H9 (cell line): ENCODE measurements around the gene KLHL21. TPM values are rescaled to one million over a fixed set of nuclear protein-coding genes. Genes with fewer than 3 reads are reported as not detected.

Experiments
- DNase-seq: peaks from one replicate; pipeline ENCODE4 v3.0.0-alpha.2; 2017
- H2AFZ ChIP-seq: one replicate; pipeline ENCODE4 v1.6.1; 2013; ENCODE audit warnings: mild to moderate bottlenecking, low read length, control low read depth, moderate library complexity
- H2AK5ac ChIP-seq: 2 replicates; pipeline ENCODE4 v1.6.1; 2013; ENCODE audit warnings: low read length, control low read depth, mixed read lengths; ENCODE audit not compliant: insufficient read length
- H2BK120ac ChIP-seq: one replicate; pipeline ENCODE4 v1.6.1; 2013; ENCODE audit warnings: low read depth, mild to moderate bottlenecking, low read length, control low read depth, inconsistent platforms; ENCODE audit not compliant: poor library complexity, severe bottlenecking
- H2BK12ac ChIP-seq: 2 replicates; pipeline ENCODE4 v1.6.1; 2013; ENCODE audit warnings: low read length, control low read depth, mixed read lengths, low read depth; ENCODE audit not compliant: insufficient read length
- H2BK15ac ChIP-seq: 2 replicates; pipeline ENCODE4 v1.6.1; 2013; ENCODE audit warnings: low read depth, low read length, control low read depth
- H2BK20ac ChIP-seq: one replicate; pipeline ENCODE4 v1.6.1; 2013; ENCODE audit warnings: low read depth, mild to moderate bottlenecking, low read length, control low read depth, inconsistent platforms; ENCODE audit not compliant: poor library complexity, severe bottlenecking
- H2BK5ac ChIP-seq: 2 replicates; pipeline ENCODE4 v1.6.1; 2013; ENCODE audit warnings: low read length, control low read depth, mixed read lengths; ENCODE audit not compliant: insufficient read length
- H3K14ac ChIP-seq: 2 replicates; pipeline ENCODE4 v1.6.1; 2013; ENCODE audit warnings: low read length, control low read depth; ENCODE audit not compliant: insufficient read depth
- H3K18ac ChIP-seq: 2 replicates; pipeline ENCODE4 v1.6.1; 2013; ENCODE audit warnings: low read depth, mild to moderate bottlenecking, mixed read lengths, low read length, control low read depth; ENCODE audit not compliant: insufficient read length
- H3K23ac ChIP-seq: 2 replicates; pipeline ENCODE4 v1.6.1; 2013; ENCODE audit warnings: low read length, control low read depth, mixed read lengths, low read depth; ENCODE audit not compliant: insufficient read length
- H3K23me2 ChIP-seq: 2 replicates; pipeline ENCODE4 v1.6.1; 2013; ENCODE audit warnings: low read depth, mild to moderate bottlenecking, mixed read lengths, low read length, control low read depth; ENCODE audit not compliant: insufficient read length, poor library complexity, severe bottlenecking
- H3K27ac ChIP-seq: 2 replicates; pipeline ENCODE4 v1.5.1; 2013; ENCODE audit warnings: low read length, control low read depth, mixed read lengths, low read depth; ENCODE audit not compliant: insufficient read length
- H3K27me3 ChIP-seq: 2 replicates; pipeline ENCODE4 v1.6.1; 2013; ENCODE audit warnings: low read length, control low read depth, inconsistent platforms; ENCODE audit not compliant: insufficient read depth
- H3K4ac ChIP-seq: 2 replicates; pipeline ENCODE4 v1.6.1; 2013; ENCODE audit warnings: low read depth, mild to moderate bottlenecking, control low read depth, inconsistent platforms, low read length, moderate library complexity
- H3K4me1 ChIP-seq: 2 replicates; pipeline ENCODE4 v1.6.1; 2013; ENCODE audit warnings: low read length, control low read depth, inconsistent platforms; ENCODE audit not compliant: insufficient read depth
- H3K4me2 ChIP-seq: 2 replicates; pipeline ENCODE4 v1.6.1; 2013; ENCODE audit warnings: low read length, control low read depth, mixed read lengths; ENCODE audit not compliant: insufficient read length, insufficient read depth
- H3K56ac ChIP-seq: 2 replicates; pipeline ENCODE4 v1.6.1; 2013; ENCODE audit warnings: low read depth, mild to moderate bottlenecking, mixed read lengths, low read length, control low read depth; ENCODE audit not compliant: insufficient read length
- H3K79me1 ChIP-seq: 2 replicates; pipeline ENCODE4 v1.6.1; 2013; ENCODE audit warnings: low read depth, mild to moderate bottlenecking, moderate library complexity, low read length, control low read depth, inconsistent platforms; ENCODE audit not compliant: insufficient read depth, poor library complexity, severe bottlenecking
- H3K79me2 ChIP-seq: 2 replicates; pipeline ENCODE4 v1.6.1; 2013; ENCODE audit warnings: low read length, control low read depth, inconsistent platforms; ENCODE audit not compliant: insufficient read depth
- H3K9ac ChIP-seq: 2 replicates; pipeline ENCODE4 v1.6.1; 2013; ENCODE audit warnings: low read length, control low read depth, mixed read lengths; ENCODE audit not compliant: insufficient read length; ENCODE audit errors: extremely low read depth
- H3K9me3 ChIP-seq: one replicate; pipeline ENCODE4 v1.6.1; 2013; ENCODE audit warnings: low read depth, low read length, inconsistent platforms; ENCODE audit not compliant: control insufficient read depth
- H3T11ph ChIP-seq: one replicate; pipeline ENCODE4 v1.6.1; 2013; ENCODE audit warnings: mild to moderate bottlenecking, low read length, control low read depth, inconsistent platforms
- H4K20me1 ChIP-seq: one replicate; pipeline ENCODE4 v1.6.1; 2013; ENCODE audit not compliant: control insufficient read depth, insufficient read length, insufficient read depth
- H4K5ac ChIP-seq: 2 replicates; pipeline ENCODE4 v1.6.1; 2013; ENCODE audit warnings: low read depth, mild to moderate bottlenecking, mixed read lengths, low read length, control low read depth; ENCODE audit not compliant: insufficient read length
- H4K8ac ChIP-seq: replicated peaks from 2 replicates; pipeline ENCODE4 v1.6.1; 2013; ENCODE audit warnings: low read length, control low read depth, mixed read lengths, low read depth; ENCODE audit not compliant: insufficient read length
- H4K91ac ChIP-seq: 2 replicates; pipeline ENCODE4 v1.6.1; 2013; ENCODE audit warnings: low read depth, mild to moderate bottlenecking, moderate library complexity, mixed read lengths, low read length, control low read depth; ENCODE audit not compliant: insufficient read length
- H3K27ac Mint-ChIP-seq, 3 experiments: 2 replicates in 2 of 3; 3 replicates in 1 of 3; pipeline ENCODE4 v1.8.0; 2020 to 2021; ENCODE audit warnings: mixed read lengths in 3 of 3, mild to moderate bottlenecking in 1 of 3, moderate library complexity in 1 of 3
- H3K27me3 Mint-ChIP-seq: 2 replicates; pipeline ENCODE4 v1.8.0; 2021; ENCODE audit warnings: low read depth, mild to moderate bottlenecking, moderate library complexity, mixed read lengths
- H3K36me3 Mint-ChIP-seq, 3 experiments: 2 replicates in 2 of 3; 3 replicates in 1 of 3; pipeline ENCODE4 v1.8.0; 2020 to 2021; ENCODE audit warnings: low read depth in 3 of 3, mixed read lengths in 3 of 3; ENCODE audit not compliant: insufficient read depth in 1 of 3
- H3K4me1 Mint-ChIP-seq, 2 experiments: 2 replicates each; pipeline ENCODE4 v1.8.0; 2020; ENCODE audit warnings: mixed read lengths in 2 of 2
- H3K4me3 Mint-ChIP-seq, 2 experiments: 2 replicates in 1 of 2; 3 replicates in 1 of 2; pipeline ENCODE4 v1.8.0; 2020 to 2021; ENCODE audit warnings: mild to moderate bottlenecking in 2 of 2, mixed read lengths in 2 of 2, moderate library complexity in 1 of 2
- H3K9me3 Mint-ChIP-seq, 2 experiments: 2 replicates in 1 of 2; 3 replicates in 1 of 2; pipeline ENCODE4 v1.8.0; 2020; ENCODE audit warnings: mild to moderate bottlenecking in 2 of 2, mixed read lengths in 2 of 2, moderate library complexity in 1 of 2
- CTCF ChIP-seq: fragments of 200-600 bp; sonication (generic); conservative IDR thresholded peaks from 3 replicates; pipeline ENCODE4 v1.8.0; 2021; ENCODE audit warnings: antibody characterized with exemption, mild to moderate bottlenecking
- WGBS: extraction: QIAGEN DNeasy Blood & Tissue Kit; methylation state at CpG from one replicate; pipeline ENCODE4 v1.1.7; 2013; ENCODE audit warnings: missing lambda C conversion rate, low lambda C conversion rate, mixed read lengths; ENCODE audit not compliant: insufficient read length; ENCODE audit errors: extremely low coverage; 5-methylcytosine and 5-hydroxymethylcytosine counted together
- total RNA-seq: library from RNA; stranded (reverse); gene quantifications from 2 replicates; pipeline ENCODE4 v1.2.1, GENCODE V29; 2021

The KLHL21 gene
- total RNA-seq, 1 experiment from 2014 or later, result 31.9 TPM

GRCh38 chr1:6614019-6614928 is 11.6 kb upstream of the KLHL21 start:
- H3K23me2 ChIP-seq, result peaks cover 17% of the 10 kb centered on the region
- no peaks in the 10 kb centered on the region for H3K9me3 Mint-ChIP-seq
- no peak overlapping the region for H3K4ac ChIP-seq
- H3K56ac ChIP-seq, result no peak overlapping the region
- no CpG with 5 or more reads among the region's 117 CpGs for WGBS
- no peak for DNase-seq
- no peak overlapping the region for H3K27ac Mint-ChIP-seq
- no peak overlapping the region for H2BK5ac ChIP-seq
- no peaks in the 10 kb centered on the region for H3K4me1 ChIP-seq
- H2BK12ac ChIP-seq, result no peak overlapping the region
- H4K5ac ChIP-seq, result no peak overlapping the region
- no peak overlapping the region for H3K27ac ChIP-seq
- no peaks in the 10 kb centered on the region for H4K20me1 ChIP-seq
- H3K18ac ChIP-seq, result peak overlapping the region; percentile 63
- peaks cover 15% of the 10 kb centered on the region; the same call in 1 of the 2 replicates for H3K79me2 ChIP-seq
- no peak overlapping the region for H2BK120ac ChIP-seq
- H2AK5ac ChIP-seq, result no peak overlapping the region
- H3K23ac ChIP-seq, result no peak overlapping the region
- H3K4me2 ChIP-seq, result peak overlapping the region; percentile 42
- peaks cover 7 to 32% (median 23%) of the 10 kb centered on the region in 3 experiments; a peak in 6 of 7 replicates for H3K36me3 Mint-ChIP-seq
- H3K27me3 ChIP-seq, result no peaks in the 10 kb centered on the region
- H3K4me1 Mint-ChIP-seq, result peaks cover 13 to 15% of the 10 kb centered on the region in 2 experiments
- H3K4me3 Mint-ChIP-seq, result peak overlapping the region; percentile 75 to 85
- H4K8ac ChIP-seq, result no peak overlapping the region
- no peak overlapping the region for H3K9ac ChIP-seq
- H3K27me3 Mint-ChIP-seq, result peaks cover 14% of the 10 kb centered on the region
- H3T11ph ChIP-seq, result no peak overlapping the region
- no peak overlapping the region for H2BK15ac ChIP-seq
- H2AFZ ChIP-seq, result no peak overlapping the region
- no peak overlapping the region for H4K91ac ChIP-seq
- peak overlapping the region; percentile 86; the same call in 1 of the 2 replicates for H3K14ac ChIP-seq
- no peak overlapping the region for H2BK20ac ChIP-seq
- H3K79me1 ChIP-seq, result peaks cover 6% of the 10 kb centered on the region
- no peak for TF ChIP-seq CTCF
- H3K9me3 ChIP-seq, result no peaks in the 10 kb centered on the region
